ENCODE results near the gene ERGIC3.

DNA sequence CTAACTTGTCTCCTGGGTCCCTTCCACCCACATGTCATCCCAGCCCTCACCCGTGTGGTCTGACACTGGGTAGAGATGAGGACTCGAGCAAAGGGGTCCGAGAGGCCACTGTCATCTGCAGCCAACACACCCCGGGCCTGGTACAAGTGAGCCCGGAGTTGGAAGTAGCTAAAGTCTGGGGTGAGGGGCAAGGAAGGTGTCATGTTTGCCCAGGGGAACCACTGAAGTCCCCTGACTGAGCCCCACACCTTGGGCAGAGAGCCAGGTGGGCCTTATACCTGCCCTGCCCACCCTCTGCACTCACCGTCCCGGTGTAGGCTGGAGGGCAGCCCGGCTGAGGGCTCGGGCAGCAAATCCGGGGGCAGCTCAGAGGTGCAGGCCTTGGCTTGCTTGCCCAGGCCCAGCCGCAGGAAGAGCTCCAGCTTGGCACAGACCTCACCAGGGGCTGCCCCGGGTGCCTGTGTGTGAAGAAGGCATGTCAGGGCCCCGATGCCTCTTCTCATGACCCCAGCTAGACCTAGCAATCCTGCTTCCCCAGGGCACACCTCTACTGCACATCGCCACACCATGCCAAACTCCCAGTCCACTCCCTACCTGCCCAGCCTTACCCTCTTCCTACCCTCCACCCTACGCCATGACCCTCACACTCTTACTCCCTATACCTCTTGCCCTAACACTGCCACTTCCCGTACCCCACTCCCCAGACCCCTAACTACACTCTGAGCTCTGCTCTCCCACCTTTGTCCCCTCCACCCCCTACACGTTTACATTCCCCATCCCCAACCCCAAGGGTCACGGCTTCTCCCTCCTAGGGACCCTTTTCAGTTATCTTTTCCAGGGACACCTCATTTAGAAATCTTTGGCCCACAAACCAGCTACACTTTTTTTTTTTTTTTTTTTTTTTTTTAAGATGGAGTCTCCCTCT is 42.0 kb downstream of the ERGIC3 start:
- TF ChIP-seq CTCF (IDR thresholded peaks at IDR 0.05) (no peak), ZFX (IDR thresholded peaks at IDR 0.05; ENCODE audit: borderline replicate concordance) (no peak)
